Measurements from ENCODE around the gene PRKCB.

PRKCB gene

GRCh38 chr16:24258791-24259190 lies 423.0 kb downstream of the PRKCB start:
- DNase-seq: no peak

- no peak for DNase-seq
Observed at GRCh38 chr16:24262816-24263215, 427.0 kb downstream of the PRKCB start.
